Fibroblast of mammary gland (primary cell): ENCODE results near the gene SLC22A16.

ENCODE experiments used
- DNase-seq: peaks from one replicate; pipeline ENCODE4 v3.0.0-alpha.2; 2010; ENCODE audit warnings: low read depth
- H3K4me3 ChIP-seq: 2 replicates; pipeline ENCODE4 v1.5.1; 2011; ENCODE audit warnings: low read depth, mild to moderate bottlenecking, low read length, moderate library complexity; ENCODE audit not compliant: control insufficient read depth
- TF ChIP-seq, protein P1 (sequence below): conservative IDR thresholded peaks from 2 replicates; pipeline ENCODE4 v1.5.1; 2011; ENCODE audit warnings: low read depth, low read length, inconsistent platforms; ENCODE audit not compliant: control insufficient read depth, insufficient read depth

Gene SLC22A16

DNA sequence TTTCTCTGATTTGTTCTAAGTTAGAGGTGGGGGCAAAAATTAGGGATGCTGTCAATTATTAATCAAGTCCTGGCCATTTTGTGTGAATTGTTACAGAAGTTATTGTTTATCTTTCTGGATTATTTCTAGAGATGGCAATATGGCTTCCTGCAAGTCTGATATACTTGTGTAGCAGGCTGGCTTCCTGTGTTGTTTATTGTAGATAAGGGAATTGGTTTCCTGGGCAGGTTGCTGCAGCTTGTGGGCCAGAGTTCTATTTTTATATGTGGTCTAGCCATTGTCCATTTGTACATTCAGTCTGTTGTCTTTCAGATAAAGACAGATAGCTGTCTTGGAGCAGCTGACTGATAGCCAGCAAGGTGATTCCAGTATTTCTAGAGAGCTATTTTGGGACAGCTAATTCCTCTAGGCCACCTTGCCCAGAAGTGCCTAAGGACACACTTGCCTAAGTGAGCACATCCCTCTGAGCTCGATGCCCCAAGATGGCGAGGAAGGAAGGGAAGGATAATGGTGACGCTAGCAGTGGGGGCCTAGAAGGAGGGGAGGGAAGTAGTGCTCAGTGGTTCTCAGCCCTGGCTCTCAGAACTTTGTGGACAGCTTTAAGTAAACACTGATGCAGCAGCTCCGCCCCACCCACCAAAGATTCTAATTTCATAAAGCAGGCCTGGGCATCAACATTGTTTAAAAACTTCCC lies 86.6 kb downstream of the SLC22A16 start:
- no peak for DNase-seq
- H3K4me3 ChIP-seq, result no peak overlapping the region
- TF ChIP-seq, protein P1, sequence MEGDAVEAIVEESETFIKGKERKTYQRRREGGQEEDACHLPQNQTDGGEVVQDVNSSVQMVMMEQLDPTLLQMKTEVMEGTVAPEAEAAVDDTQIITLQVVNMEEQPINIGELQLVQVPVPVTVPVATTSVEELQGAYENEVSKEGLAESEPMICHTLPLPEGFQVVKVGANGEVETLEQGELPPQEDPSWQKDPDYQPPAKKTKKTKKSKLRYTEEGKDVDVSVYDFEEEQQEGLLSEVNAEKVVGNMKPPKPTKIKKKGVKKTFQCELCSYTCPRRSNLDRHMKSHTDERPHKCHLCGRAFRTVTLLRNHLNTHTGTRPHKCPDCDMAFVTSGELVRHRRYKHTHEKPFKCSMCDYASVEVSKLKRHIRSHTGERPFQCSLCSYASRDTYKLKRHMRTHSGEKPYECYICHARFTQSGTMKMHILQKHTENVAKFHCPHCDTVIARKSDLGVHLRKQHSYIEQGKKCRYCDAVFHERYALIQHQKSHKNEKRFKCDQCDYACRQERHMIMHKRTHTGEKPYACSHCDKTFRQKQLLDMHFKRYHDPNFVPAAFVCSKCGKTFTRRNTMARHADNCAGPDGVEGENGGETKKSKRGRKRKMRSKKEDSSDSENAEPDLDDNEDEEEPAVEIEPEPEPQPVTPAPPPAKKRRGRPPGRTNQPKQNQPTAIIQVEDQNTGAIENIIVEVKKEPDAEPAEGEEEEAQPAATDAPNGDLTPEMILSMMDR, result no peak

DNA sequence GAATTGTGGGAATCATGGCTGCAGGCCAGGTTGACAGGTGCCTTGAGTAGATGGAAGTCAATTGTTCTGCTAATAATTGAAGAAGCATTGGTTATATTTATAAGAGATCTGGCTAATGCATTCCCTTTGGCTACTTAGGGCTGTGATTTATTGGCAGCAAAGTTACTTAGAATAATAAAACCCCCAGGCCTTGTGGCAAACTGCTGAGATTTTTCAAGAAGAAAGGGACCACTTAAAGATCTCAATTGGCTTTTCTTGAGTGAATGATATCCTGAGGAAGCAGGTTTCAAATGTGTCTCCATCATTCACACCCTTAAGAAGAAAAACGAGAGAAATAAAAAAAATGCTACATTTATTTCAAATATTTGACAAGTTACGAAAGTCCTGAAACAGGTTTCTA lies 88.4 kb downstream of the SLC22A16 start:
- TF ChIP-seq, protein P1, result no peak
- no peak overlapping the region for H3K4me3 ChIP-seq

DNA sequence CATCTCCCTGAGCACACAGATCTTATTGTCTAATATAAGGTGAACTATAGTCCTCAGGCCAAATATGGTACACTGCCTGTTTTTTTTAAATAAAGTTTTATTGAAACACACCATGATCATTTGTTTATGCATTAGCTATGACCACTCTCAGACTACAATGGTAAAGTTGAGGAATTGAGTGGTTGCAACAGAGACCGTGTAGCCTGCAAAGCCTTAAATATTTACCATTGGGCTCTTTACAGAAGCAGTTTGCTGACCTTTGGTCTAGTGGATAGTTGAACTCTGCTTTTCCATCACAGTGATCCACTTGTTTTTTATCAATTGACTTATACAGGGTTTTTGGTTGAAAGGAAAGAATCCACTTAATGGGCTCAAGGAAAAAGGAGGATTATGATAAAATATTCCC lies 91.0 kb downstream of the SLC22A16 start:
- TF ChIP-seq, protein P1, result no peak
- H3K4me3 ChIP-seq, result no peak overlapping the region
- no peak for DNase-seq

More for the DNA sequence above, 88.4 kb downstream of the SLC22A16 start:
- no peak for DNase-seq

GRCh38 chr6:110378552-110378951 lies 97.9 kb downstream of the SLC22A16 start:
- no peak overlapping the region for H3K4me3 ChIP-seq
- TF ChIP-seq, protein P1, result no peak
- no peak for DNase-seq
